Body of pancreas (tissue), 4 donors: ENCODE measurements around the gene UCN2.

Experiments
- POLR2A ChIP-seq, 3 donors: fragments of 450-650 bp; IDR thresholded peaks; one replicate each; pipeline ENCODE4 v1.6.1; 2016; ENCODE audit warnings: antibody characterized with exemption in 3 of 3, mild to moderate bottlenecking in 2 of 3
- TF ChIP-seq, protein P1 (sequence below), 7 experiments: fragments of 450-650 bp in 4 of 7; fragments of 200-600 bp in 3 of 7; sonication (generic) in 3 of 7; IDR thresholded peaks; one replicate each; pipeline ENCODE4 v1.5.1; 2016 to 2019; ENCODE audit warnings: antibody characterized with exemption in 7 of 7

- TF ChIP-seq, protein P1, sequence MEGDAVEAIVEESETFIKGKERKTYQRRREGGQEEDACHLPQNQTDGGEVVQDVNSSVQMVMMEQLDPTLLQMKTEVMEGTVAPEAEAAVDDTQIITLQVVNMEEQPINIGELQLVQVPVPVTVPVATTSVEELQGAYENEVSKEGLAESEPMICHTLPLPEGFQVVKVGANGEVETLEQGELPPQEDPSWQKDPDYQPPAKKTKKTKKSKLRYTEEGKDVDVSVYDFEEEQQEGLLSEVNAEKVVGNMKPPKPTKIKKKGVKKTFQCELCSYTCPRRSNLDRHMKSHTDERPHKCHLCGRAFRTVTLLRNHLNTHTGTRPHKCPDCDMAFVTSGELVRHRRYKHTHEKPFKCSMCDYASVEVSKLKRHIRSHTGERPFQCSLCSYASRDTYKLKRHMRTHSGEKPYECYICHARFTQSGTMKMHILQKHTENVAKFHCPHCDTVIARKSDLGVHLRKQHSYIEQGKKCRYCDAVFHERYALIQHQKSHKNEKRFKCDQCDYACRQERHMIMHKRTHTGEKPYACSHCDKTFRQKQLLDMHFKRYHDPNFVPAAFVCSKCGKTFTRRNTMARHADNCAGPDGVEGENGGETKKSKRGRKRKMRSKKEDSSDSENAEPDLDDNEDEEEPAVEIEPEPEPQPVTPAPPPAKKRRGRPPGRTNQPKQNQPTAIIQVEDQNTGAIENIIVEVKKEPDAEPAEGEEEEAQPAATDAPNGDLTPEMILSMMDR (IDR thresholded peaks at IDR 0.05) = no peak
- TF ChIP-seq POLR2A (IDR thresholded peaks at IDR 0.05) = no peak
These were observed 36.1 kb upstream of the UCN2 start for GRCh38 chr3:48599509-48600285.
